WTC11 (cell line): Measurements from ENCODE around the gene ELMO1. TPM values are rescaled to one million over a fixed set of nuclear protein-coding genes. Genes with fewer than 3 reads are reported as not detected.

Source experiments
- ATAC-seq: fragments of 200-7000 bp; cut with Tn5 transposase; 2 replicates; pipeline ENCODE4 v1.10.0; 2021; ENCODE audit warnings: mild to moderate bottlenecking, moderate library complexity
- CTCF ChIA-PET: fragments of 300-600 bp; sonication (Branson Sonifier 250); formaldehyde crosslinking; loops from one replicate; lab custom pipeline; 2021; ENCODE audit warnings: antibody characterized with exemption; lab: Charles Lee
- POLR2A ChIA-PET: fragments of 350-600 bp; sonication (Branson Sonifier 250); formaldehyde crosslinking; loops from one replicate; lab custom pipeline; 2021; ENCODE audit warnings: antibody characterized with exemption; lab: Charles Lee
- DNase-seq: peaks from one replicate; pipeline ENCODE4 v3.0.0; 2021; ENCODE audit warnings: low spot score
- H3K27ac Mint-ChIP-seq: 2 replicates; pipeline ENCODE4 v1.8.0; 2021; ENCODE audit warnings: mixed read lengths
- H3K27me3 Mint-ChIP-seq: 2 replicates; pipeline ENCODE4 v1.8.0; 2021; ENCODE audit warnings: low read depth, mild to moderate bottlenecking, moderate library complexity, mixed read lengths
- H3K36me3 Mint-ChIP-seq: 2 replicates; pipeline ENCODE4 v1.8.0; 2021; ENCODE audit warnings: mixed read lengths
- H3K4me1 Mint-ChIP-seq: 2 replicates; pipeline ENCODE4 v1.8.0; 2022; ENCODE audit warnings: mixed read lengths
- H3K4me3 Mint-ChIP-seq: 2 replicates; pipeline ENCODE4 v1.8.0; 2021; ENCODE audit warnings: mild to moderate bottlenecking, moderate library complexity, mixed read lengths
- H3K9me3 Mint-ChIP-seq: 2 replicates; pipeline ENCODE4 v1.8.0; 2021; ENCODE audit warnings: mixed read lengths
- ELF4 ChIP-seq: sonication (generic); formaldehyde crosslinking; IDR thresholded peaks from 2 replicates; pipeline ENCODE4 v1.8.1; 2022; ENCODE audit warnings: low read depth, mild to moderate bottlenecking, moderate library complexity, missing genetic modification reagents
- EMX1 ChIP-seq: fragments of 250-450 bp; sonication (Bioruptor Pico); IDR thresholded peaks from 2 replicates; pipeline ENCODE4 v1.8.0; 2021; ENCODE audit warnings: mild to moderate bottlenecking
- HMGA2 ChIP-seq: fragments of 250-450 bp; sonication (Bioruptor Pico); IDR thresholded peaks from 2 replicates; pipeline ENCODE4 v1.4.0; 2021; ENCODE audit warnings: mild to moderate bottlenecking, moderate library complexity
- JAZF1 ChIP-seq: fragments of 250-450 bp; sonication (Bioruptor Pico); IDR thresholded peaks from 2 replicates; pipeline ENCODE4 v1.9.0; 2021; ENCODE audit warnings: moderate library complexity, mild to moderate bottlenecking, inconsistent platforms
- MYBL2 ChIP-seq: sonication (generic); formaldehyde crosslinking; IDR thresholded peaks from 2 replicates; pipeline ENCODE4 v1.8.1; 2023; ENCODE audit warnings: mild to moderate bottlenecking, moderate library complexity, missing genetic modification reagents
- NR3C1 ChIP-seq: sonication (generic); formaldehyde crosslinking; conservative IDR thresholded peaks from 2 replicates; pipeline ENCODE4 v1.8.1; 2023; ENCODE audit warnings: low read depth, mild to moderate bottlenecking, missing genetic modification reagents
- OVOL2 ChIP-seq: fragments of 250-450 bp; sonication (Bioruptor Pico); IDR thresholded peaks from 2 replicates; pipeline ENCODE4 v1.9.0; 2021; ENCODE audit warnings: mild to moderate bottlenecking, borderline replicate concordance
- SP1 ChIP-seq: sonication (generic); formaldehyde crosslinking; conservative IDR thresholded peaks from 2 replicates; pipeline ENCODE4 v1.8.1; 2022; ENCODE audit warnings: missing genetic modification reagents
- TEAD1 ChIP-seq: sonication (generic); formaldehyde crosslinking; IDR thresholded peaks from 2 replicates; pipeline ENCODE4 v1.8.0; 2022; ENCODE audit warnings: mild to moderate bottlenecking, missing genetic modification reagents
- TP53 ChIP-seq: sonication (generic); formaldehyde crosslinking; IDR thresholded peaks from 2 replicates; pipeline ENCODE4 v1.8.1; 2023; ENCODE audit warnings: mild to moderate bottlenecking, missing genetic modification reagents
- USF2 ChIP-seq: sonication (generic); formaldehyde crosslinking; IDR thresholded peaks from 2 replicates; pipeline ENCODE4 v1.8.1; 2023; ENCODE audit warnings: mild to moderate bottlenecking, missing genetic modification reagents, moderate library complexity
- total RNA-seq: library from RNA; stranded (reverse); gene quantifications from 3 replicates; pipeline ENCODE4 v1.2.3, GENCODE V29; 2021
- TF ChIP-seq, protein P1 (sequence below): sonication (generic); formaldehyde crosslinking; IDR thresholded peaks from 2 replicates; pipeline ENCODE4 v1.8.1; 2022; ENCODE audit warnings: mild to moderate bottlenecking, missing genetic modification reagents, moderate library complexity, borderline replicate concordance
- TF ChIP-seq, protein P2 (sequence below): fragments of 250-450 bp; sonication (Bioruptor Pico); IDR thresholded peaks from 2 replicates; pipeline ENCODE4 v1.9.0; 2021; ENCODE audit warnings: mild to moderate bottlenecking, borderline replicate concordance
- TF ChIP-seq, protein P3 (sequence below): sonication (generic); formaldehyde crosslinking; IDR thresholded peaks from 2 replicates; pipeline ENCODE4 v1.8.1; 2023; ENCODE audit warnings: mild to moderate bottlenecking, missing genetic modification reagents
- TF ChIP-seq, protein P4 (sequence below): sonication (generic); formaldehyde crosslinking; IDR thresholded peaks from 2 replicates; pipeline ENCODE4 v1.8.1; 2023; ENCODE audit warnings: mild to moderate bottlenecking, missing genetic modification reagents, moderate library complexity

Gene ELMO1
- total RNA-seq, 1 experiment from 2014 or later, result 19.4 TPM

- ChIA-PET POLR2A (no interaction called here), CTCF (no interaction called here)
- ATAC-seq, result no peak
- Mint-ChIP-seq H3K9me3 (no peaks in the 10 kb centered on the region), H3K4me3 (no peak overlapping the region), H3K27me3 (no peaks in the 10 kb centered on the region), H3K36me3 (no peaks in the 10 kb centered on the region), H3K4me1 (peaks cover 14% of the 10 kb centered on the region), H3K27ac (no peak overlapping the region)
- no peak for TF ChIP-seq ELF4
- TF ChIP-seq, protein P1, sequence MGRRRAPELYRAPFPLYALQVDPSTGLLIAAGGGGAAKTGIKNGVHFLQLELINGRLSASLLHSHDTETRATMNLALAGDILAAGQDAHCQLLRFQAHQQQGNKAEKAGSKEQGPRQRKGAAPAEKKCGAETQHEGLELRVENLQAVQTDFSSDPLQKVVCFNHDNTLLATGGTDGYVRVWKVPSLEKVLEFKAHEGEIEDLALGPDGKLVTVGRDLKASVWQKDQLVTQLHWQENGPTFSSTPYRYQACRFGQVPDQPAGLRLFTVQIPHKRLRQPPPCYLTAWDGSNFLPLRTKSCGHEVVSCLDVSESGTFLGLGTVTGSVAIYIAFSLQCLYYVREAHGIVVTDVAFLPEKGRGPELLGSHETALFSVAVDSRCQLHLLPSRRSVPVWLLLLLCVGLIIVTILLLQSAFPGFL (CRISPR knock-in tag), result no peak
- no peak for TF ChIP-seq EMX1 (CRISPR knock-in tag)
- TF ChIP-seq, protein P2, sequence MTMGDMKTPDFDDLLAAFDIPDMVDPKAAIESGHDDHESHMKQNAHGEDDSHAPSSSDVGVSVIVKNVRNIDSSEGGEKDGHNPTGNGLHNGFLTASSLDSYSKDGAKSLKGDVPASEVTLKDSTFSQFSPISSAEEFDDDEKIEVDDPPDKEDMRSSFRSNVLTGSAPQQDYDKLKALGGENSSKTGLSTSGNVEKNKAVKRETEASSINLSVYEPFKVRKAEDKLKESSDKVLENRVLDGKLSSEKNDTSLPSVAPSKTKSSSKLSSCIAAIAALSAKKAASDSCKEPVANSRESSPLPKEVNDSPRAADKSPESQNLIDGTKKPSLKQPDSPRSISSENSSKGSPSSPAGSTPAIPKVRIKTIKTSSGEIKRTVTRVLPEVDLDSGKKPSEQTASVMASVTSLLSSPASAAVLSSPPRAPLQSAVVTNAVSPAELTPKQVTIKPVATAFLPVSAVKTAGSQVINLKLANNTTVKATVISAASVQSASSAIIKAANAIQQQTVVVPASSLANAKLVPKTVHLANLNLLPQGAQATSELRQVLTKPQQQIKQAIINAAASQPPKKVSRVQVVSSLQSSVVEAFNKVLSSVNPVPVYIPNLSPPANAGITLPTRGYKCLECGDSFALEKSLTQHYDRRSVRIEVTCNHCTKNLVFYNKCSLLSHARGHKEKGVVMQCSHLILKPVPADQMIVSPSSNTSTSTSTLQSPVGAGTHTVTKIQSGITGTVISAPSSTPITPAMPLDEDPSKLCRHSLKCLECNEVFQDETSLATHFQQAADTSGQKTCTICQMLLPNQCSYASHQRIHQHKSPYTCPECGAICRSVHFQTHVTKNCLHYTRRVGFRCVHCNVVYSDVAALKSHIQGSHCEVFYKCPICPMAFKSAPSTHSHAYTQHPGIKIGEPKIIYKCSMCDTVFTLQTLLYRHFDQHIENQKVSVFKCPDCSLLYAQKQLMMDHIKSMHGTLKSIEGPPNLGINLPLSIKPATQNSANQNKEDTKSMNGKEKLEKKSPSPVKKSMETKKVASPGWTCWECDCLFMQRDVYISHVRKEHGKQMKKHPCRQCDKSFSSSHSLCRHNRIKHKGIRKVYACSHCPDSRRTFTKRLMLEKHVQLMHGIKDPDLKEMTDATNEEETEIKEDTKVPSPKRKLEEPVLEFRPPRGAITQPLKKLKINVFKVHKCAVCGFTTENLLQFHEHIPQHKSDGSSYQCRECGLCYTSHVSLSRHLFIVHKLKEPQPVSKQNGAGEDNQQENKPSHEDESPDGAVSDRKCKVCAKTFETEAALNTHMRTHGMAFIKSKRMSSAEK (CRISPR knock-in tag), result no peak
- no peak for TF ChIP-seq OVOL2 (CRISPR knock-in tag)
- TF ChIP-seq TP53 (CRISPR knock-in tag), result no peak
- TF ChIP-seq SP1 (CRISPR knock-in tag), result no peak
- TF ChIP-seq TEAD1 (CRISPR knock-in tag), result no peak
- no peak for TF ChIP-seq JAZF1 (CRISPR knock-in tag)
- no peak for DNase-seq
Measured at GRCh38 chr7:37105762-37106161, 342.9 kb downstream of the ELMO1 start.

- ATAC-seq, result no peak; the same call in none of the 2 replicates
Measured at GRCh38 chr7:37104822-37105518, 343.7 kb downstream of the ELMO1 start.

More at GRCh38 chr7:37104822-37105518, 343.7 kb downstream of the ELMO1 start:
- DNase-seq, result no peak
- Mint-ChIP-seq H3K4me1 (peaks cover 14% of the 10 kb centered on the region), H3K9me3 (0 out of 2 replicates have a peak, but pooled peaks cover 4% of the 10 kb centered on the region), H3K27ac (no peak overlapping the region), H3K4me3 (no peak overlapping the region), H3K36me3 (no peaks in the 10 kb centered on the region), H3K27me3 (no peaks in the 10 kb centered on the region)
- ChIA-PET CTCF (no interaction called here), POLR2A (no interaction called here)
- TF ChIP-seq NR3C1 (CRISPR knock-in tag) (no peak), HMGA2 (CRISPR knock-in tag) (no peak), MYBL2 (CRISPR knock-in tag) (no peak), OVOL2 (CRISPR knock-in tag) (no peak), USF2 (CRISPR knock-in tag) (no peak)
- TF ChIP-seq, protein P3, sequence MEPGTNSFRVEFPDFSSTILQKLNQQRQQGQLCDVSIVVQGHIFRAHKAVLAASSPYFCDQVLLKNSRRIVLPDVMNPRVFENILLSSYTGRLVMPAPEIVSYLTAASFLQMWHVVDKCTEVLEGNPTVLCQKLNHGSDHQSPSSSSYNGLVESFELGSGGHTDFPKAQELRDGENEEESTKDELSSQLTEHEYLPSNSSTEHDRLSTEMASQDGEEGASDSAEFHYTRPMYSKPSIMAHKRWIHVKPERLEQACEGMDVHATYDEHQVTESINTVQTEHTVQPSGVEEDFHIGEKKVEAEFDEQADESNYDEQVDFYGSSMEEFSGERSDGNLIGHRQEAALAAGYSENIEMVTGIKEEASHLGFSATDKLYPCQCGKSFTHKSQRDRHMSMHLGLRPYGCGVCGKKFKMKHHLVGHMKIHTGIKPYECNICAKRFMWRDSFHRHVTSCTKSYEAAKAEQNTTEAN, result no peak
- TF ChIP-seq, protein P4, sequence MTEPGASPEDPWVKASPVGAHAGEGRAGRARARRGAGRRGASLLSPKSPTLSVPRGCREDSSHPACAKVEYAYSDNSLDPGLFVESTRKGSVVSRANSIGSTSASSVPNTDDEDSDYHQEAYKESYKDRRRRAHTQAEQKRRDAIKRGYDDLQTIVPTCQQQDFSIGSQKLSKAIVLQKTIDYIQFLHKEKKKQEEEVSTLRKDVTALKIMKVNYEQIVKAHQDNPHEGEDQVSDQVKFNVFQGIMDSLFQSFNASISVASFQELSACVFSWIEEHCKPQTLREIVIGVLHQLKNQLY, result no peak
